ENCODE results near the gene ARMC3.

- TF ChIP-seq EZH2 (IDR thresholded peaks at IDR 0.05; ENCODE audit: borderline replicate concordance, low read depth, low read length, poor library complexity, severe bottlenecking) (no peak), CTCF (conservative IDR thresholded peaks at IDR 0.05; ENCODE audit: low read depth, low read length) (no peak)
Observed at GRCh38 chr10:23058366-23058765, 130.5 kb downstream of the ARMC3 start.

Measured in A673 (cell line).